ENCODE measurements around the gene CPHXL2.

The CPHXL2 gene

GRCh38 chr16:75615619-75616018, 61.2 kb downstream of the CPHXL2 start:
- H3K27me3 ChIP-seq (ENCODE audit: control insufficient read depth in 5 of 5, insufficient read depth in 4 of 5, low read length in 5 of 5), result no peaks in the 10 kb centered on the region
- H3K4me1 ChIP-seq (ENCODE audit: control insufficient read depth in 5 of 5, insufficient read depth in 5 of 5, low read length in 5 of 5), result peaks cover 0 to 4% (median 0%) of the 10 kb centered on the region in 5 donors
- H3K27ac ChIP-seq (ENCODE audit: low read depth, low read length), result no peak overlapping the region
- no peaks in the 10 kb centered on the region for H3K9me3 ChIP-seq (ENCODE audit: control insufficient read depth in 5 of 5, low read length in 5 of 5)
- peaks cover 20 to 81% (median 64%) of the 10 kb centered on the region in 5 donors for H3K36me3 ChIP-seq (ENCODE audit: control insufficient read depth in 5 of 5, insufficient read depth in 5 of 5, low read length in 5 of 5)
- no peak overlapping the region for H3K4me3 ChIP-seq (ENCODE audit: low read depth in 1 of 5, low read length in 5 of 5)
- no peak overlapping the region for H3K9ac ChIP-seq (ENCODE audit: low read length in 5 of 5)

DNA sequence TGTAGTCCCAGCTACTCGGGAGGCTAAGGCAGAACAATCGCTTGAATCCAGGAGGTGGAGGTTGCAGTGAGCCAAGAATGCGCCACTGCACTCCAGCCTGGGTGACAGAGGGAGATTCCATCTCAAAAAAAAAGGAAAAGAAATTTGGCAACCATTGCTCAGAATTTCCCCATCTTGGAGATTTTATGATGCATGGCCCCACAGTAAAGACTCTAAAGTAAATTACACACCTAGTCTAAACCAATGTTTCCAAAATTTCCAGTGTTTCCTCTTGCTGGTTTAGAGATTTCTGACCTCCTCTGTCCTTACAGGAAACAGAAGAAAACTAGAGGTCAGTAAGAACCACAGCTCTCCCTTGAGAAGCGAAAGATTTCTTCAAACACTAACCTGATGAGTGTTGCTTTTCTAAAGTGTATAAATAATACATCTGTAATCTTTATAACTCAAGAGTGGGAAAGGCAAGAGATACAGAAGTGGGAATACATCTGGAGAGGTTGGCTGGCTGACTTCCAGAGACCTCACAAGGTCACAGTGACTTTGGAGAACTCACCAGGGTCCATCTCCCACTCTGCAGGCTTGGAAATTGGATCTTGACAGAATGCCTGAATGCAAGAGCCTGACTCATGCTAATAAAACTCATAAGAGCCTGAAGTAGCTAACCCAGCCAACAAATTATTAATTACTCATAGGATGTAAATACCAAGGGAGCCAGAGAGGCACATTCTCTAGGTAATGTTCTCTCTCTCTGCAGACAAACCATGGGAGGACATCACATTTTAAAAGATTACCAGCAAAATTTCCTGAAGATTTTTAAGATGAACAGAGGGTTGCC, 62.5 kb downstream of the CPHXL2 start:
- no peak overlapping the region for H3K4me3 ChIP-seq (ENCODE audit: low read depth in 1 of 5, low read length in 5 of 5)
- H3K4me1 ChIP-seq (ENCODE audit: control insufficient read depth in 5 of 5, insufficient read depth in 5 of 5, low read length in 5 of 5), result no peaks in the 10 kb centered on the region
- no peak overlapping the region for H3K27ac ChIP-seq (ENCODE audit: low read depth, low read length)
- H3K27me3 ChIP-seq (ENCODE audit: control insufficient read depth in 5 of 5, insufficient read depth in 4 of 5, low read length in 5 of 5), result no peaks in the 10 kb centered on the region
- H3K9me3 ChIP-seq (ENCODE audit: control insufficient read depth in 5 of 5, low read length in 5 of 5), result no peaks in the 10 kb centered on the region
- H3K9ac ChIP-seq (ENCODE audit: low read length in 5 of 5), result no peak overlapping the region
- H3K36me3 ChIP-seq (ENCODE audit: control insufficient read depth in 5 of 5, insufficient read depth in 5 of 5, low read length in 5 of 5), result peaks cover 17 to 78% (median 62%) of the 10 kb centered on the region in 5 donors
